PC-9 (cell line): ENCODE measurements around the gene RAB31.

Experiments used
- CTCF ChIP-seq: fragments of 200-600 bp; sonication (generic); conservative IDR thresholded peaks from 2 replicates; pipeline ENCODE4 v1.6.1; 2017; ENCODE audit warnings: mixed run types, antibody characterized with exemption, mild to moderate bottlenecking, moderate library complexity
- EZH2 ChIP-seq: fragments of 200-600 bp; sonication (generic); IDR thresholded peaks from 2 replicates; pipeline ENCODE4 v1.8.0; 2017; ENCODE audit warnings: antibody characterized with exemption, low read depth

- TF ChIP-seq CTCF (no peak), EZH2 (no peak)
Observed at GRCh38 chr18:9734189-9734588, 26.1 kb downstream of the RAB31 start.
